ENCODE data around the gene KIF26A.

DNA sequence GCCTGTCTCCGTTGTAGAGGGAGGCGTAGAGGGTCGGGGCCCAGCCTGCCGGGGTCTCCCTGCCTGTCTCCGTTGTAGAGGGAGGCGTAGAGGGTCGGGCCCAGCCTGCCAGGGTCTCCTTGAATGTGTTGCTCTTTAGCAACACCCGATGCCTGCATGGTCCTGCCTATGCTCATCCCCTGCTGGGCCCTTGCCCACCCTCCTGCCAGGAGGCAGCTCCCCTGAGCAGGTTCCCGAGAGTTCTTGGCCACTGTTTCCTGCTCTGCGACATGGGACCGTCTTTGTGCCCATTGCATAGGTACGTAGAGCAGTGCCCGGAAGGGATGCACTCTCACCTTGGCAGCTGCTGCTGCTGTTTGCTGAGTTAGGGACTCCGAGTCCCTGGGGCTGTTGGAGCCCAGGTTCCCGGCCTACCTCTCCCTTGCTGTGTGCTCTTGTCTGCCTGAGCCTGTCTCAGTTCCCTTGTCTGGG, 3.3 kb downstream of the KIF26A start:
- TF ChIP-seq HDGF (IDR thresholded peaks at IDR 0.05; ENCODE audit: borderline replicate concordance) = no peak
- TF ChIP-seq SUZ12 (IDR thresholded peaks at IDR 0.05) = no peak

Data from HEK293T (cell line).